AG09309 (cell line): ENCODE results near the gene MAST4.

ENCODE experiments used
- DNase-seq: peaks from one replicate; pipeline ENCODE4 v3.0.0-alpha.2; 2010; ENCODE audit warnings: low read depth
- H3K4me3 ChIP-seq: 2 replicates; pipeline ENCODE4 v1.5.1; 2011; ENCODE audit warnings: mild to moderate bottlenecking, low read depth, low read length, moderate library complexity; ENCODE audit not compliant: control insufficient read depth
- CTCF ChIP-seq: IDR thresholded peaks from 2 replicates; pipeline ENCODE4 v1.5.1; 2011; ENCODE audit warnings: mild to moderate bottlenecking, low read depth, low read length, inconsistent platforms; ENCODE audit not compliant: insufficient read depth, control insufficient read depth; ENCODE audit errors: missing control alignments

The MAST4 gene

GRCh38 chr5:66892716-66893115 lies 296.5 kb downstream of the MAST4 start:
- DNase-seq, result no peak
- H3K4me3 ChIP-seq, result no peak overlapping the region
- TF ChIP-seq CTCF, result no peak

- DNase-seq, result no peak
- TF ChIP-seq CTCF, result no peak
- no peak overlapping the region for H3K4me3 ChIP-seq
These were observed 298.5 kb downstream of the MAST4 start for GRCh38 chr5:66894480-66895240.

- H3K4me3 ChIP-seq, result no peak overlapping the region
- no peak for DNase-seq
- no peak for TF ChIP-seq CTCF
These were observed 300.0 kb downstream of the MAST4 start for GRCh38 chr5:66896171-66896570.

- no peak for DNase-seq
- TF ChIP-seq CTCF, result no peak
- no peak overlapping the region for H3K4me3 ChIP-seq
These were observed 301.2 kb downstream of the MAST4 start for GRCh38 chr5:66897356-66897755.

- no peak for TF ChIP-seq CTCF
- H3K4me3 ChIP-seq, result no peak overlapping the region
- no peak for DNase-seq
These were observed 302.2 kb downstream of the MAST4 start for GRCh38 chr5:66898241-66898995.

- TF ChIP-seq CTCF, result no peak
- DNase-seq, result no peak
- no peak overlapping the region for H3K4me3 ChIP-seq
These were observed 307.0 kb downstream of the MAST4 start for GRCh38 chr5:66903218-66903617.

GRCh38 chr5:66903709-66904108 lies 307.5 kb downstream of the MAST4 start:
- TF ChIP-seq CTCF, result no peak
- DNase-seq, result no peak
- no peak overlapping the region for H3K4me3 ChIP-seq
